ENCODE results near the gene MEGF11.

Gene MEGF11

DNA sequence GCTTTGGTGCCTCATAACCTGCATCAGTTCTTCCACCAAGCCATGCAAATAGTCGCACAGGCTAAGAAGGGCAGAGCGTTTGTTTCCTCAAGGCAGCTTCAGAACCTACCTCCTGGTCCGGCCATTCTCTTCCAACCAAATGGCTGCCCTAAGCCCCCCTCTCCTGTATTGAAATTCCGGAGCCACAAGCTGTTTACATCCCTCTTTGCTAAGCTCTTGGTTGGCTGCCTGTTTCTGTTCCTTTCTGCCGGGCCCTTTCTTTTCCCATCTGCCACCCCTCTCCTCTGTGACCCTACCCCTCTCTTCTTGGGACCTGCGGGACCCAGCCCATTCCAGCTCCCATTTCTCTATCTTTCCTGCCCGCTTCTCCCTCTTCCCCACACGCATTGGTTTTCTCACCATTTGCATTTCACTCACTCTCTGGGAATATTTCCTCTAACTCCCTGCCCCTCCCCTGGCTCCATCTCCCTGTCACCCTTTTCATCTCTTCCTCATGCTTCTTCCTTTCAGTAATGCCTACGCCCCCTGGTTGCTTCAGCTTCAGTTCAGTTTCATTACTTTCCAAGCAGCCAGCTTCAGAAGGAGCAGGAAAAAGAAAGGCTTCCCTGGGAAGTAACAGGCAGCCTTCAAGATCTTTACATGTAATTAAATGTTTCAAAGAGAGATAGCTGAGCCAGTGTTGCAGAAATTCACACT lies 270.8 kb downstream of the MEGF11 start:
- peaks cover 13% of the 10 kb centered on the region for H3K4me1 ChIP-seq (ENCODE audit: insufficient read depth, low read length, severe bottlenecking)

DNA sequence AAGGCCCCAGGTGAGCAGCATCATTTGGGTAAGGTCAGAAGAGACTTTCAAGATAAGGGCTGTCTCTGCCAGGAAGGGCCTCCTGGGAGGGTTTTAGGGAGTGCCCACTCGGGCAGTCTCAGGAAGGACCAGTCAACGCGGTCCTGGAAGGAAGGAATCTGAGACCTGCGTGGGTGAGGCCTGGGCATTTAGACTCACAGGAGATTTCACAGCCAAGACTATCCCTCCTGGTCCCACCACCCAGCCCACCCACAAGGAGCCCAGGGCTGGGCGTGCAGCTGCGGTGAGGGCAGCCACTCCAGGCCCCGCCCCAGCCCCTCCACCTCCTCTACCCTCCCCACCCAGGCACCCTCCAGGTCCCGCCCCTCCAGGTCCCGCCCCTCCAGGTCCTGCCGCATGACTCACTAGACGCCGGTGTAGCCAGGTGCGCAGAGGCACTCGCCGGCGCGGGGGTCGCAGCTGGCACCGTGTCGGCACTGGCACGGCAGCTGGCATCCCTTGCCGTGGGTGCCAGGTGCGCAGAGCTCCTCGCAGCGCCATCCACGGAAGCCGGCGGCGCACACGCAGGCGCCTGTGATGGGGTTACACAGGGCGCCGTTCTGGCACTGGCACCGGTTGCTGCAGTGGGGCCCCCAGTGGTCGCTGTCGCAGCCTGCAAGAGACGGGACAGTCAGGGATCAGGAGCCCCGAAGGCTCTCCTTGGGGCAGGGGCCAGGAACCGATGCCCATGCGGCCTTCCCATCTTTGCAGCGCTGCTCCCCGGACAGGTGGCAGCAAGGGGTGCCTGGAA lies 271.5 kb downstream of the MEGF11 start:
- Histone ChIP-seq H3K27me3 (ENCODE audit: insufficient read depth, low read length) (no peaks in the 10 kb centered on the region), H3K79me2 (ENCODE audit: insufficient read depth, low read length) (no peaks in the 10 kb centered on the region), H2AFZ (ENCODE audit: low read length) (no peak overlapping the region), H3K27ac (ENCODE audit: low read depth, low read length, poor library complexity, severe bottlenecking) (no peak overlapping the region), H3K4me1 (ENCODE audit: insufficient read depth, low read length, severe bottlenecking) (peaks cover 13% of the 10 kb centered on the region), H4K20me1 (ENCODE audit: insufficient read depth, low read length) (no peaks in the 10 kb centered on the region), H3K4me2 (ENCODE audit: low read length) (peak overlapping the region; percentile 80), H3K9me2 (ENCODE audit: low read depth, low read length) (no peaks in the 10 kb centered on the region), H3K4me3 (ENCODE audit: low read depth, low read length, poor library complexity, severe bottlenecking) (peak overlapping the region; percentile 68), H3F3A (ENCODE audit: insufficient read depth, low read length) (no peaks in the 10 kb centered on the region), H3K36me3 (ENCODE audit: insufficient read depth, low read length) (peaks cover 16% of the 10 kb centered on the region; the same call in 1 of the 2 replicates), H3K9ac (ENCODE audit: low read length) (peak overlapping the region; percentile 36; the same call in 1 of the 2 replicates), H3K9me3 (ENCODE audit: low read length) (no peaks in the 10 kb centered on the region)
- TF ChIP-seq, protein P1, sequence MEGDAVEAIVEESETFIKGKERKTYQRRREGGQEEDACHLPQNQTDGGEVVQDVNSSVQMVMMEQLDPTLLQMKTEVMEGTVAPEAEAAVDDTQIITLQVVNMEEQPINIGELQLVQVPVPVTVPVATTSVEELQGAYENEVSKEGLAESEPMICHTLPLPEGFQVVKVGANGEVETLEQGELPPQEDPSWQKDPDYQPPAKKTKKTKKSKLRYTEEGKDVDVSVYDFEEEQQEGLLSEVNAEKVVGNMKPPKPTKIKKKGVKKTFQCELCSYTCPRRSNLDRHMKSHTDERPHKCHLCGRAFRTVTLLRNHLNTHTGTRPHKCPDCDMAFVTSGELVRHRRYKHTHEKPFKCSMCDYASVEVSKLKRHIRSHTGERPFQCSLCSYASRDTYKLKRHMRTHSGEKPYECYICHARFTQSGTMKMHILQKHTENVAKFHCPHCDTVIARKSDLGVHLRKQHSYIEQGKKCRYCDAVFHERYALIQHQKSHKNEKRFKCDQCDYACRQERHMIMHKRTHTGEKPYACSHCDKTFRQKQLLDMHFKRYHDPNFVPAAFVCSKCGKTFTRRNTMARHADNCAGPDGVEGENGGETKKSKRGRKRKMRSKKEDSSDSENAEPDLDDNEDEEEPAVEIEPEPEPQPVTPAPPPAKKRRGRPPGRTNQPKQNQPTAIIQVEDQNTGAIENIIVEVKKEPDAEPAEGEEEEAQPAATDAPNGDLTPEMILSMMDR (IDR thresholded peaks at IDR 0.05; ENCODE audit: low read length): peak; percentile 64
- no peak for TF ChIP-seq EZH2 (IDR thresholded peaks at IDR 0.05; ENCODE audit: borderline replicate concordance, low read length)

More for the DNA sequence above, 270.8 kb downstream of the MEGF11 start:
- H3F3A ChIP-seq (ENCODE audit: insufficient read depth, low read length): no peaks in the 10 kb centered on the region
- H3K9ac ChIP-seq (ENCODE audit: low read length): no peak overlapping the region; the same call in 1 of the 2 replicates
- peaks cover 16% of the 10 kb centered on the region; the same call in 1 of the 2 replicates for H3K36me3 ChIP-seq (ENCODE audit: insufficient read depth, low read length)
- H3K9me2 ChIP-seq (ENCODE audit: low read depth, low read length): no peaks in the 10 kb centered on the region
- H4K20me1 ChIP-seq (ENCODE audit: insufficient read depth, low read length): no peaks in the 10 kb centered on the region
- peak overlapping the region; percentile 80 for H3K4me2 ChIP-seq (ENCODE audit: low read length)
- TF ChIP-seq EZH2 (IDR thresholded peaks at IDR 0.05; ENCODE audit: borderline replicate concordance, low read length): no peak
- TF ChIP-seq, protein P1 (IDR thresholded peaks at IDR 0.05; ENCODE audit: low read length): no peak
- peak overlapping the region; percentile 68 for H3K4me3 ChIP-seq (ENCODE audit: low read depth, low read length, poor library complexity, severe bottlenecking)
- H2AFZ ChIP-seq (ENCODE audit: low read length): no peak overlapping the region
- no peaks in the 10 kb centered on the region for H3K9me3 ChIP-seq (ENCODE audit: low read length)
- H3K27me3 ChIP-seq (ENCODE audit: insufficient read depth, low read length): no peaks in the 10 kb centered on the region
- no peak overlapping the region for H3K27ac ChIP-seq (ENCODE audit: low read depth, low read length, poor library complexity, severe bottlenecking)
- no peaks in the 10 kb centered on the region for H3K79me2 ChIP-seq (ENCODE audit: insufficient read depth, low read length)

DNA sequence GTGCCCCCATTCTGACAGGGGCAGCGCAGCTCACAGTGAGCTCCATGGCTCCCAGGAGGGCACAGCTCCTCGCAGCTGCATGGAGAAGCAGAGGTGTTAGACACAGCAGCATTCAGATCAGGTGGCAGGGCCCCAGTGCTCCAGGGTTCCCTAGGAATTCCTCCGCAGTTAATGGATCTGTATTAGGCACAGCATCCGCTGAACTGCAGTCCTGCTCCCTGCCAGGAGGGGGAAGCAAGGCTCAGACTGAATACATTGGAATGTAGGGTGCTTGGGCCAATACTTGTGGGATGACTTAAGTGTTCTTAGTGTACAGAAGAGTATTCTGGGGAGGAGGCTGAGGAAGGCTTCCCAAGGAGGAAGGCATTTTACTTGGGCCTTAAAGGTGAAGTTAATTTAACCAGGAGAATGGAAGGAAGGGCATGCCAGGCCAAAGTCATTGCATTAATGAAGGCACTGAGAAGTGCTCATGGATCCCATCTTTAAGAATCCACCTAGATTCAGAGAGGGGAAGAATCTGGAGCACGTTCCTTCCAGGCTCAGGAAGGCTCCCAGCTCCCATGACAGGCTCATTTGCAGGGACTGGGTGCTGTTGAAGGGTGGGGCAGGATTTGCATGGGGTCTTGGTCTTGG lies 272.6 kb downstream of the MEGF11 start:
- TF ChIP-seq, protein P1 (IDR thresholded peaks at IDR 0.05; ENCODE audit: low read length): peak; percentile 65; the same call in 1 of the 2 replicates
- no peak for TF ChIP-seq EZH2 (IDR thresholded peaks at IDR 0.05; ENCODE audit: borderline replicate concordance, low read length)
- no peak overlapping the region for H3K9ac ChIP-seq (ENCODE audit: low read length)
- no peaks in the 10 kb centered on the region for H3K9me3 ChIP-seq (ENCODE audit: low read length)
- no peak overlapping the region for H3K4me3 ChIP-seq (ENCODE audit: low read depth, low read length, poor library complexity, severe bottlenecking)
- no peak overlapping the region for H3K27ac ChIP-seq (ENCODE audit: low read depth, low read length, poor library complexity, severe bottlenecking)
- H3K9me2 ChIP-seq (ENCODE audit: low read depth, low read length): no peaks in the 10 kb centered on the region
- no peaks in the 10 kb centered on the region for H3F3A ChIP-seq (ENCODE audit: insufficient read depth, low read length)
- H4K20me1 ChIP-seq (ENCODE audit: insufficient read depth, low read length): no peaks in the 10 kb centered on the region
- H3K4me2 ChIP-seq (ENCODE audit: low read length): no peak overlapping the region
- no peak overlapping the region for H2AFZ ChIP-seq (ENCODE audit: low read length)
- no peaks in the 10 kb centered on the region for H3K27me3 ChIP-seq (ENCODE audit: insufficient read depth, low read length)
- peaks cover 22% of the 10 kb centered on the region for H3K36me3 ChIP-seq (ENCODE audit: insufficient read depth, low read length)
- no peaks in the 10 kb centered on the region for H3K79me2 ChIP-seq (ENCODE audit: insufficient read depth, low read length)
- H3K4me1 ChIP-seq (ENCODE audit: insufficient read depth, low read length, severe bottlenecking): peaks cover 13% of the 10 kb centered on the region
